Ovary (tissue), 10 donors: Measurements from ENCODE around the gene CDK10. TPM values are rescaled to one million over a fixed set of nuclear protein-coding genes. Genes with fewer than 3 reads are reported as not detected.

ENCODE experiments used
- DNase-seq, 5 donors: peaks; one replicate each; pipeline ENCODE4 v3.0.0-alpha.2; 2019 to 2020
- H3K27ac ChIP-seq, 2 donors: fragments of 200-600 bp; one replicate each; pipeline versions ENCODE4 v1.5.1 to v1.8.0; 2019 to 2022
- H3K27me3 ChIP-seq: fragments of 200-600 bp; one replicate; pipeline ENCODE4 v1.8.0; 2022
- H3K36me3 ChIP-seq: fragments of 200-600 bp; sonication (generic); one replicate; pipeline ENCODE4 v1.5.1; 2019
- H3K4me1 ChIP-seq: one replicate; pipeline ENCODE4 v1.8.1; 2013; ENCODE audit warnings: mild to moderate bottlenecking, moderate library complexity; ENCODE audit not compliant: insufficient read depth
- H3K4me3 ChIP-seq: fragments of 200-600 bp; sonication (generic); one replicate; pipeline ENCODE4 v1.5.1; 2017
- H3K9me3 ChIP-seq, 2 donors: fragments of 200-600 bp in 1 of 2; sonication (generic) in 1 of 2; one replicate each; pipeline versions ENCODE4 v1.5.1 to v1.8.1; 2013 to 2019; ENCODE audit warnings: mild to moderate bottlenecking in 1 of 2, moderate library complexity in 1 of 2
- CTCF ChIP-seq, 3 donors: fragments of 450-650 bp in 2 of 3; fragments of 200-600 bp in 1 of 3; IDR thresholded peaks; one replicate each; pipeline versions ENCODE4 v1.5.1 to v1.8.0; 2016 to 2022; ENCODE audit warnings: antibody characterized with exemption in 3 of 3, mild to moderate bottlenecking in 1 of 3
- EP300 ChIP-seq: sonication (generic); formaldehyde crosslinking; IDR thresholded peaks from one replicate; pipeline ENCODE4 v1.6.1; 2017; ENCODE audit warnings: antibody characterized with exemption
- POLR2A ChIP-seq: fragments of 450-650 bp; IDR thresholded peaks from one replicate; pipeline ENCODE4 v1.6.1; 2017; ENCODE audit warnings: antibody characterized with exemption, mild to moderate bottlenecking, moderate library complexity
- WGBS, 3 donors: extraction: QIAGEN DNeasy Blood & Tissue Kit in 1 of 3; methylation state at CpG; one replicate each; pipeline versions ENCODE4 v1.1.5 to v1.1.7; 2013 to 2017; 5-methylcytosine and 5-hydroxymethylcytosine counted together
- intact Hi-C, 4 donors: fragments of 100-400 bp; cut with DNase I; formaldehyde crosslinking; loops; one replicate each; pipeline versions ENCODE4 v1.11.0 to v1.15.1; 2022 to 2023
- long read RNA-seq, 3 donors: library from polyadenylated mRNA in 2 of 3; unstranded in 2 of 3; transcript quantifications; one replicate each; pipeline ENCODE4 v2.0.0 and lab custom pipeline, GENCODE V29; 2021 to 2026
- polyA plus RNA-seq, 2 donors: library from polyadenylated mRNA; stranded (reverse); fragments of 200-250 nt in 1 of 2; fragments of 350-450 nt in 1 of 2; fragmentation: Illumina TruSeq in 1 of 2; extraction: RNeasy Lipid Tissue Mini Kit (QIAGEN cat#74804) in 1 of 2; gene quantifications; one replicate each; pipeline ENCODE4 v1.2.3, GENCODE V29; 2013 to 2014
- total RNA-seq, 7 donors: library from RNA; depleted of rRNA in 2 of 7; stranded (reverse); fragments of >200 nt in 2 of 7; fragmentation: NEBNext Ultra II Directional in 3 of 7; extraction: Animal tissue kit (Norgen Biotek cat#: 25700) in 3 of 7; gene quantifications; one replicate each; pipeline versions ENCODE4 v1.1.0 to v1.2.4, GENCODE V29; 2016 to 2023
- donor health status: DM: no; HTN: no; CAD: no; lungs with moderate emphysema.
- donor health status: DM: no; HTN: no; CAD: no.
- donor health status: Bipolar disorder and iron deficiency.
- donor health status: DM: yes; HTN: yes; CAD: no.
- donor health status: DM: no; HTN: no; CAD: no.
- donor health status: DM: yes; HTN: yes; CAD: no.

CDK10 gene
- total RNA-seq (10 to 100 TPM; 22.8 to 62.1 (median 51.9) TPM), polyA plus RNA-seq (10 to 100 TPM; 16.9 to 54.5 TPM)
- long read RNA-seq, donor 1, transcript CDK10-212 (12 exons, 1,376 nt), result major isoform, 25 of 168 reads
- long read RNA-seq, donor 1, transcript CDK10-204 (11 exons, 2,532 nt), result minor isoform, 5 of 168 reads
- long read RNA-seq, donor 1, transcript CDK10-202 (13 exons, 1,798 nt), result minor isoform, 17 of 168 reads
- long read RNA-seq, donor 1, partial matches to known transcripts, result 10 of 168 reads
- long read RNA-seq, donor 1, other reads (novel, unspliced or antisense), result 111 of 168 reads
- long read RNA-seq, donor 2, transcript CDK10-202 (13 exons, 1,798 nt), result major isoform, 5 of 12 reads
- long read RNA-seq, donor 2, partial matches to known transcripts, result 7 of 12 reads
- long read RNA-seq, donor 2, other reads (novel, unspliced or antisense), result 0 of 12 reads
- long read RNA-seq, donor 3, transcript CDK10-212 (12 exons, 1,376 nt), result major isoform, 10 of 88 reads
- long read RNA-seq, donor 3, transcript CDK10-202 (13 exons, 1,798 nt), result minor isoform, 5 of 88 reads
- long read RNA-seq, donor 3, partial matches to known transcripts, result 15 of 88 reads
- long read RNA-seq, donor 3, other reads (novel, unspliced or antisense), result 57 of 88 reads

- H3K36me3 ChIP-seq, result no peaks in the 10 kb centered on the region
- H3K4me1 ChIP-seq, result peaks cover 6% of the 10 kb centered on the region
- DNase-seq, result peak; percentile 88 to 96 (median 93)
- TF ChIP-seq POLR2A (peak; percentile 62), CTCF (IDR thresholded peaks at IDR 0.05) (no peak), EP300 (no peak)
- H3K9me3 ChIP-seq, result no peaks in the 10 kb centered on the region
- WGBS, 3 donors, result 0 to 1% (median 0%) methylated on average over 10 to 67 of the region's 67 CpGs
- no peaks in the 10 kb centered on the region for H3K27me3 ChIP-seq
- H3K4me3 ChIP-seq, result peak within 1 kb of the TSS; percentile 87
- intact Hi-C loops, result no loop called here
- peak within 1 kb of the TSS; percentile 42 to 92 for H3K27ac ChIP-seq
These were observed at the start of gene CDK10 for GRCh38 chr16:89686520-89687091. Gene CDK10, plus strand, starts transcription at chr16:89686689. Its CDS starts 22 bp downstream, at chr16:89686711.

GRCh38 chr16:89637379-89637778 is 49.1 kb upstream of the CDK10 start:
- 68 to 72% (median 69%) methylated on average over 10 of the region's 10 CpGs for WGBS, 3 donors
- Histone ChIP-seq H3K9me3 (no peaks in the 10 kb centered on the region), H3K4me3 (no peak overlapping the region), H3K27me3 (no peaks in the 10 kb centered on the region), H3K4me1 (no peaks in the 10 kb centered on the region), H3K36me3 (no peaks in the 10 kb centered on the region), H3K27ac (no peak overlapping the region)
- no peak for TF ChIP-seq EP300
- no peak for TF ChIP-seq CTCF (IDR thresholded peaks at IDR 0.05)
- no peak for TF ChIP-seq POLR2A
- intact Hi-C loops, result loop anchor here in 1 of 4 donors (10.0 kb wide), 1 partner anchor 403 kb away; no protein-coding TSS in a partner anchor
- DNase-seq, result no peak

- no peak for TF ChIP-seq POLR2A
- TF ChIP-seq CTCF (IDR thresholded peaks at IDR 0.05), result no peak
- TF ChIP-seq EP300, result no peak
- intact Hi-C loops, result loop anchor here in 1 of 4 donors (10.0 kb wide), 1 partner anchor 404 kb away; no protein-coding TSS in a partner anchor
These were observed 48.0 kb upstream of the CDK10 start for GRCh38 chr16:89638455-89638854.

GRCh38 chr16:89639385-89639784 is 47.1 kb upstream of the CDK10 start:
- Histone ChIP-seq H3K27ac (no peak overlapping the region), H3K27me3 (no peaks in the 10 kb centered on the region), H3K36me3 (no peaks in the 10 kb centered on the region), H3K4me3 (no peak overlapping the region), H3K9me3 (no peaks in the 10 kb centered on the region), H3K4me1 (no peaks in the 10 kb centered on the region)
- no peak for TF ChIP-seq EP300
- no peak for TF ChIP-seq POLR2A
- no peak for TF ChIP-seq CTCF (IDR thresholded peaks at IDR 0.05)
- no peak for DNase-seq
- 72 to 84% (median 77%) methylated on average over 6 of the region's 6 CpGs for WGBS, 3 donors
- intact Hi-C loops, result loop anchor here in 1 of 4 donors (10.0 kb wide), 1 partner anchor 405 kb away; no protein-coding TSS in a partner anchor

More at GRCh38 chr16:89638455-89638854, 48.0 kb upstream of the CDK10 start:
- Histone ChIP-seq H3K4me3 (no peak overlapping the region), H3K27me3 (no peaks in the 10 kb centered on the region), H3K27ac (no peak overlapping the region), H3K4me1 (no peaks in the 10 kb centered on the region), H3K36me3 (no peaks in the 10 kb centered on the region), H3K9me3 (no peaks in the 10 kb centered on the region)
- WGBS, 3 donors, result 67 to 77% (median 68%) methylated on average over 10 of the region's 10 CpGs
- DNase-seq, result no peak
